Mucosa of rectum (tissue), 2 donors: ENCODE measurements around the gene PLXNA2.

Experiments used
- H3K27ac ChIP-seq, 2 donors: one replicate each; pipeline ENCODE4 v1.7.0; 2013; ENCODE audit warnings: inconsistent platforms in 2 of 2, low read depth in 2 of 2, low read length in 2 of 2
- H3K27me3 ChIP-seq, 2 donors: one replicate each; pipeline ENCODE4 v1.7.0; 2013; ENCODE audit warnings: low read length in 2 of 2; ENCODE audit not compliant: control insufficient read depth in 2 of 2, insufficient read depth in 2 of 2
- H3K36me3 ChIP-seq, 2 donors: one replicate each; pipeline ENCODE4 v1.7.0; 2013; ENCODE audit warnings: low read length in 2 of 2; ENCODE audit not compliant: control insufficient read depth in 2 of 2, insufficient read depth in 2 of 2
- H3K4me1 ChIP-seq, 2 donors: one replicate each; pipeline ENCODE4 v1.7.0; 2013; ENCODE audit warnings: low read length in 2 of 2, mild to moderate bottlenecking in 1 of 2; ENCODE audit not compliant: control insufficient read depth in 2 of 2, insufficient read depth in 2 of 2
- H3K4me3 ChIP-seq, 2 donors: one replicate each; pipeline ENCODE4 v1.7.0; 2013; ENCODE audit warnings: low read length in 2 of 2
- H3K9ac ChIP-seq, 2 donors: one replicate each; pipeline ENCODE4 v1.7.0; 2013; ENCODE audit warnings: low read length in 2 of 2, low read depth in 1 of 2, mild to moderate bottlenecking in 1 of 2
- H3K9me3 ChIP-seq, 2 donors: one replicate each; pipeline ENCODE4 v1.7.0; 2013; ENCODE audit warnings: low read length in 2 of 2; ENCODE audit not compliant: control insufficient read depth in 2 of 2
- donor health status: healthy.
- donor health status: Normal muscosa, but diverticular disease.

PLXNA2 gene

GRCh38 chr1:208150833-208151458 lies 93.2 kb downstream of the PLXNA2 start:
- Histone ChIP-seq H3K4me1 (peaks cover 28 to 64% of the 10 kb centered on the region in 2 donors), H3K4me3 (no peak overlapping the region), H3K9ac (peak overlapping the region in 1 of 2 donors; percentile 14), H3K9me3 (no peaks in the 10 kb centered on the region), H3K36me3 (peaks cover 4 to 6% of the 10 kb centered on the region in 2 donors), H3K27ac (peak overlapping the region; percentile 53 to 74), H3K27me3 (no peaks in the 10 kb centered on the region)

DNA sequence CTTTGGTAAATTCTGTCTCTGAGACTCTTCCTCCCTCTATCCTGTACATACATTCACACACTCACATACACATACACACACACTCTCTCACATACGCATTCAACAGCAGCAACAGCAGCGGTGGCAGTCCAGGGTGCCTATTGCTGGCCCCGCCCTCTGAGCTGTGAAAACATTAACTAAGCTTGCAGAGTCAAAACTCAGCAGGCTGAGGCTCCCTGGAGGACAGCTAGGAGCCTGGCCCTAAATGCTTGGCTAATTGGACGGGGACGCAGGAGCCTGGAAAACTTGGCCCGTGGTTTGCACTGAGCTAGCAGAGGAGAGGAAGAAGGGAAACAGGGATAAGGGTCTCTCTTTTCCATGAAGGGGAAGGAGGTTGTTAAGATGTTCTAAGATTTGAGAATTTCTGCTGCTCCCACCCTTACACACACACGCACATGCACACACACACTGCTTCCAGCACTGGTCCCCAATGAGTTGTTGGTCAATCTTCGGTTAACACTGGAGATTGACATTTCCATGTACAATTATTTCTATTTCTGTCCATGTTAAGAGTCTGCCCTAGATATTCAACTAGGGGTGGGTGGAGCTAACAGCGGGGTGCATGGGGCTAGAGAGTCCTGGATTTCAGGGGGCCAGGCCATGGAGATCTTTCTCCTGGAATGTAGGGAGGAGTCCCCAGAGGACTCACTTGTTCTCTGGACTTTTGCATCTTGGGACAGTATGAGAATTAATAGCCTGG lies 94.2 kb downstream of the PLXNA2 start:
- Histone ChIP-seq H3K36me3 (peaks cover 4 to 6% of the 10 kb centered on the region in 2 donors), H3K27me3 (no peaks in the 10 kb centered on the region), H3K9ac (peak overlapping the region; percentile 24 to 54), H3K9me3 (no peaks in the 10 kb centered on the region), H3K4me3 (no peak overlapping the region), H3K27ac (peak overlapping the region; percentile 53 to 74), H3K4me1 (peaks cover 30 to 67% of the 10 kb centered on the region in 2 donors)

DNA sequence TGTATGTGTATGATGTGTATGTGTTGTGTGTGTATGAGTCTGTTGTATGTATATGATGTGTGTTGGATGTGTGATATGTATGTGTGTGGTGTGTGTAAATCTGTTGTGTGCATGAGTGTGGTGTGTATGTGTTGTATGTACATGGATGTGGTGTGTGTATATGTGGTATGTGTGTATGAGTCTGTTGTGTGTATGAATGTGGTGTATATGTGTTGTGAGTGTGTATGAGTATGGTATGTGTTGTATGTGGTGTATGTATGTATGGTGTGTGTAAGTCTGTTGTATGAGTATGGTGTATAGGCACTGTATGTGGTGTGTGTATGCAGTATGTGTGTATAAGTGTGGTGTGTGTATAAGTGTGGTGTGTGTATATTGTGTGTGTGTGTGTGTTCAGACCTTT lies 95.0 kb downstream of the PLXNA2 start:
- Histone ChIP-seq H3K27ac (peak overlapping the region; percentile 53 to 74), H3K27me3 (no peaks in the 10 kb centered on the region), H3K4me1 (peaks cover 29 to 60% of the 10 kb centered on the region in 2 donors), H3K9ac (peak overlapping the region in 1 of 2 donors; percentile 54), H3K9me3 (no peaks in the 10 kb centered on the region), H3K36me3 (peaks cover 6% of the 10 kb centered on the region in 2 donors), H3K4me3 (no peak overlapping the region)

GRCh38 chr1:208148380-208148779 lies 95.8 kb downstream of the PLXNA2 start:
- H3K4me3 ChIP-seq = no peak overlapping the region
- H3K9me3 ChIP-seq = no peaks in the 10 kb centered on the region
- no peak overlapping the region for H3K27ac ChIP-seq
- H3K9ac ChIP-seq = no peak overlapping the region
- no peaks in the 10 kb centered on the region for H3K27me3 ChIP-seq
- H3K4me1 ChIP-seq = peaks cover 29 to 51% of the 10 kb centered on the region in 2 donors
- peaks cover 6% of the 10 kb centered on the region in 2 donors for H3K36me3 ChIP-seq

- Histone ChIP-seq H3K4me3 (no peak overlapping the region), H3K9me3 (no peaks in the 10 kb centered on the region), H3K4me1 (peaks cover 36 to 42% of the 10 kb centered on the region in 2 donors), H3K9ac (no peak overlapping the region), H3K27me3 (no peaks in the 10 kb centered on the region), H3K36me3 (peaks cover 5 to 6% of the 10 kb centered on the region in 2 donors), H3K27ac (no peak overlapping the region)
Observed at GRCh38 chr1:208146650-208147049, 97.5 kb downstream of the PLXNA2 start.

DNA sequence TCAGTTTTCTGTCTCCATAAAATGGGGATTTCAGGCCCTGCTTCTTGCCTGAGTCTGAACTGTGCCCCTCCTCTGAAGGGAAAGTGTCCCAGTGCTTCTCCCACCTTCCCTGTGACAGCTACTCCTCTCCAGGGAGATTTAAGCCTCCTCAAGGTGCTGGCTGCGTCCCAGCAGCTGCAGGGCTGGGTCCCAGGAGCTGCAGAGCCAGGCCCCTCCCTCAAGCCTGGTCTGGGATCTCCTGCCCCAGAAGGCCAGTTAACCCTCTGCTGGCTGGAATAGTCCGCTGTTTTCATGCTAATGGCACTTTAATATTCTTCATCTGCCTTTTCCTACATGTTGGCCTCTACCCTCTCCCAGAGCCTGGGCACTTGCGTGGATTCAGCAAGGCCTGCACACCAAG lies 99.0 kb downstream of the PLXNA2 start:
- peaks cover 24 to 27% of the 10 kb centered on the region in 2 donors for H3K4me1 ChIP-seq
- no peaks in the 10 kb centered on the region for H3K9me3 ChIP-seq
- no peak overlapping the region for H3K27ac ChIP-seq
- H3K36me3 ChIP-seq = peaks cover 15 to 20% of the 10 kb centered on the region in 2 donors
- H3K27me3 ChIP-seq = no peaks in the 10 kb centered on the region
- no peak overlapping the region for H3K4me3 ChIP-seq
- H3K9ac ChIP-seq = no peak overlapping the region

DNA sequence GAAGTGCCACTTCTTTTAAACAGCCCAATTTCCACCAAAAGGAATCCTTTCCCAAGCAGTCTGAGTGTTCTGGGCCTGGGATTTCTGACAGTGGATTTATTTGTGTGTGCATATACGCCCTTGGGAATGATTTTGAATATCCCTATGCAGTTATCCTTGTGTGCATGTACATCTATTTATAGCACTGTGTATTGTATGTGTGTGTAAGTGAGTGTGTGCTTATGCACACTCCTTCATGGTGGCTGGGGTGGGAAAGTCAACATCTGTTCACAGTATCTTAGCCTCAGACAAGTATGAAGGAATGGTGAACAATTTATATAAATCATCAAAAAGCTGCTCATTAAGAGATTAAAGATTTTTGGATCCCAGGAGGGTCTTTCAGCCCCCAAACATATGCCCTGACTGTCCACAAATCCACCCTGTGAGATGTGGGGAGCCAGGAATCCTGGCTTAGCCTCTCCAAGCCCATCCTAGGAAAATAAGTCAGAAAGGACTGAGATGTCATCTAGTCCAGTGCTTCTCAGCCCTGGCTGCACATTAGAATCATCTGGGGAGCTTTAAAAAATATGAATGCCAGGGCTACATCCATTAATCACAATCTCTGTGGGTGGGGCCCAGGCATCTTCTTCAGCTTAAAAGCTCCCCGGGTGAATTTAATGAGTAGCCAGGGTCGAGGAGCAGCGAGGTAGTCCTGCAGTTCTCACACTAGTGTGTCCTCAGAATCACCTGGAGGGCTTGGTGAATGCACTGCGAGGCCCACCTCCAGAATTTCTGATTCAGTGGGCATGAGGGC lies 101.4 kb downstream of the PLXNA2 start:
- peaks cover 22 to 23% of the 10 kb centered on the region in 2 donors for H3K36me3 ChIP-seq
- peaks cover 14 to 15% of the 10 kb centered on the region in 2 donors for H3K4me1 ChIP-seq

GRCh38 chr1:208141610-208142192 lies 102.5 kb downstream of the PLXNA2 start:
- Histone ChIP-seq H3K4me1 (peaks cover 14 to 15% of the 10 kb centered on the region in 2 donors), H3K36me3 (peaks cover 22% of the 10 kb centered on the region in 2 donors), H3K9ac (no peak overlapping the region), H3K27me3 (no peaks in the 10 kb centered on the region), H3K27ac (peak overlapping the region; percentile 1 to 5), H3K9me3 (no peaks in the 10 kb centered on the region), H3K4me3 (no peak overlapping the region)

More for the DNA sequence above, 101.4 kb downstream of the PLXNA2 start:
- Histone ChIP-seq H3K9ac (no peak overlapping the region), H3K9me3 (no peaks in the 10 kb centered on the region), H3K27ac (no peak overlapping the region), H3K4me3 (no peak overlapping the region), H3K27me3 (no peaks in the 10 kb centered on the region)

DNA sequence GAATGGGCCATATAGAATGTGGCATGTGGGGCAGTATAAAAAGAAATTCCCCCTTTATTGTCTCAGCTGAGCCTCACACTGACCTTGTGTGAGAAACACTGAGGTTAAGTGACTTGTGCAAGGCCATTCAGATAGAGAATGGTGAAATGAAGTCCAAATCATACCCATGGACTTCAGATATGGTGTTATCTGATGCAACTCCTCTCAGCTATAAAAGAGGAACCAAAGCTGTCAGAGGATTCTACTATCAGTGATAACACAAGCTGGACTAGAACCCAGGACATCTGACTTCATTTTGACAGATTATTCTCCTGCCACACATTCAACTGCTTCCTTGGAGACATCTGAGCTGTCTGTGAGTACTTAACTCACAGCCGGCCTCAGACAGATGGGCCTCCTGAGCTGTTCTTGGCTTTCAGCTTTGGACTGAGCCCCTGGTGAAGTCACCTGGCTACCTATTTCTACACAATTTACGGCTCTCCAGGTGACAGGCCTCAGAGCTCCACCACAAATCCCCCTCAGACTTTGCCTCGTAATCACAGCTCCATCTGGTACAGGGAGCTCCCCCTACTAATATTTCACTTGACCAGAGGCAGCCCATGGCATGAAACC lies 104.6 kb downstream of the PLXNA2 start:
- Histone ChIP-seq H3K27ac (no peak overlapping the region), H3K27me3 (no peaks in the 10 kb centered on the region), H3K9ac (no peak overlapping the region), H3K4me1 (peaks cover 10 to 14% of the 10 kb centered on the region in 2 donors), H3K36me3 (peaks cover 17 to 26% of the 10 kb centered on the region in 2 donors), H3K9me3 (no peaks in the 10 kb centered on the region), H3K4me3 (no peak overlapping the region)
